Fibroblast of pulmonary artery (primary cell): Measurements from ENCODE around the gene ZNF334.
A peak's percentile ranks its signal among the peaks of the same experiment; 100 is the strongest.

Experiments
- DNase-seq: peaks from one replicate; pipeline ENCODE4 v3.0.0-alpha.2; 2010; ENCODE audit warnings: low read depth
- H3K4me3 ChIP-seq: replicated peaks from 2 replicates; pipeline ENCODE4 v1.5.1; 2011; ENCODE audit warnings: low read depth, mild to moderate bottlenecking, control low read depth, low read length, moderate library complexity
- CTCF ChIP-seq: IDR thresholded peaks from 2 replicates; pipeline ENCODE4 v1.5.1; 2011; ENCODE audit warnings: mild to moderate bottlenecking, control low read depth, low read length, inconsistent platforms; ENCODE audit errors: missing control alignments

Gene ZNF334

GRCh38 chr20:46545077-46545826 is 31.9 kb upstream of the ZNF334 start:
- DNase-seq: peak; percentile 21
- no peak overlapping the region for H3K4me3 ChIP-seq
- no peak for TF ChIP-seq CTCF

- TF ChIP-seq CTCF: no peak
- DNase-seq: peak; percentile 17
- no peak overlapping the region for H3K4me3 ChIP-seq
Measured at GRCh38 chr20:46544576-46544975, 31.2 kb upstream of the ZNF334 start.

GRCh38 chr20:46543959-46544358 is 30.6 kb upstream of the ZNF334 start:
- no peak for TF ChIP-seq CTCF
- no peak overlapping the region for H3K4me3 ChIP-seq
- DNase-seq: no peak

DNA sequence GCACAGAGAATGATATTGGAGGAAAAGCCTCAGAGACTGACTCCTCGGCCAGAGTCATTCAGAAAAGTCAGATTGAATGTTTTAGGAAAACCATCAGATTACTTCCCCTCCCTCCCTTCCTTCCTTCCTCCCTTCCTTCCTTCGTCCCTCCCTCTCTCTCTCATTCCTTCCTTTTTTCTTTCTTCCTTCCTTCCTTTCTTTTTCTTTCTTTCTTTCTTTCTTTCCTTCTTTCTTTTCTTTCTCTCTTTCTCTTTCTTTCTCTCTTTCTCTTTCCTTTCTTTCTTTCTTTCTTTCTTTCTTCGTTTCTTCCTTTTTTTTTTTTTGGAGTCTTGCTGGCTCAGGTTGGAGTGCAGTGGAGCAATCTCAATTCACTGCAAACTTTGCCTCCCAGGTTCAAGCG is 29.7 kb upstream of the ZNF334 start:
- no peak for TF ChIP-seq CTCF
- DNase-seq: no peak
- H3K4me3 ChIP-seq: no peak overlapping the region

DNA sequence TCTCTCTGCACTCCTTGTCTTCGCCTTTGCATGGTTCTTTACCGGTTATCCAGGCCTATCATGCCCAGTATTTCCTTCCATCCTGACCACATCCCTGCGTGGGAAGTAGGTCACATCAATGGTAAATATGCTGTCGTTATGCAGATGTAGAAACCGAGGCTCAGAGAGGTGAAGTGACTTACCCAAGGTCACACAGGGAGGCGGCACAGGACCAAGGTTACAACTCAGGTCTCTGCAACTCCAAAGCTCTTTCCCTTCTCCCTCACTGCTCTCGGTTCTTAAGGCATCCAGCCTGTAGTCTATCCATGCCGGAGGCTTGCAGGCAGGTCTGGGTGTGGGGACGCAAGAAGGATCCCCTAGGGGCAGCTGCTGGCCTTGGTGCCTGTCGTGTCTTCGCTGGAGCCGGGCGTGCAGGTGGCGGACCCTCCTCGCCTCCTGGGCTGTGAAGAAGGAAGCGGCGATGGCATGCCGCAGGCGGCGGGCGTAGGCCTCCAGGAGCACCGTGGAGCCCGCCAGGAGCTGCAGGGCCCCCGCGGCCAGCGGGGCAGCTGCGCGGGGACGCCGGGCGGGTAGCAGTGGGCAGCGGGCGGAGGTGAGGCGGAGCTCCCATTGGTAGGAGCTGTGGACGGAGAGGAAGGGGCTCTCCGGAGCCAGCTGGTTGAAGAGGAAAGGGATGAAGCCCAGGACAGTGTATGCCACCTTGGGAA is 28.0 kb upstream of the ZNF334 start:
- DNase-seq: no peak
- TF ChIP-seq CTCF: no peak
- H3K4me3 ChIP-seq: no peak overlapping the region

- peak; percentile 5 for TF ChIP-seq CTCF
- no peak overlapping the region for H3K4me3 ChIP-seq
- DNase-seq: no peak
Measured at GRCh38 chr20:46539113-46539512, 25.8 kb upstream of the ZNF334 start.

GRCh38 chr20:46530640-46531039 is 17.3 kb upstream of the ZNF334 start:
- no peak for DNase-seq
- TF ChIP-seq CTCF: no peak
- H3K4me3 ChIP-seq: no peak overlapping the region
